K562 (cell line): ENCODE measurements around the gene C18orf63. TPM values are rescaled to one million over a fixed set of nuclear protein-coding genes. Genes with fewer than 3 reads are reported as not detected.

Source experiments
- polyA plus RNA-seq, 8 experiments: library from polyadenylated mRNA; depleted of rRNA in 4 of 8; stranded (reverse) in 5 of 8; unstranded in 3 of 8; fragments of >200 nt; fragmentation: Nextera tagmentation in 2 of 8; fragmentation: Illumina TruSeq in 1 of 8; extraction: Ambion mirVana in 2 of 8; extraction: Trizol in 1 of 8; gene quantifications; 2 replicates each; pipeline versions ENCODE4 v1.2.1 to v1.2.3, GENCODE V29; 2011 to 2014; ENCODE audit warnings: inconsistent platforms in 1 of 8, missing spikeins in 1 of 8
- total RNA-seq, 7 experiments: library from RNA; depleted of rRNA in 6 of 7; stranded (reverse); fragments of >200 nt in 6 of 7; fragmentation: Illumina TruSeq in 2 of 7; extraction: Trizol in 2 of 7; gene quantifications; 2 replicates each; pipeline versions ENCODE4 v1.2.1 to v1.2.3, GENCODE V29; 2011 to 2021; ENCODE audit warnings: low replicate concordance in 1 of 7

The C18orf63 gene
- total and polyA plus RNA-seq, 9 of the 15 experiments (the other 6 are each of a cell fraction or from before 2014, with no cell fraction given) = not detected

Other genes with a start within 250 kb of the C18orf63 start
- gene FBXO15, start 168.0 kb upstream of the C18orf63 start, total RNA-seq (2014; rRNA removed) = 0.24 TPM in 1 of 2 replicates, not detected in the other
- 0.16 and 0.36 TPM in 2 replicates for gene FBXO15, start 168.0 kb upstream of the C18orf63 start, total RNA-seq (2014; rRNA removed; fragmentation: Illumina TruSeq; extraction: Trizol)
- gene FBXO15, start 168.0 kb upstream of the C18orf63 start, total RNA-seq (2015; rRNA removed; fragmentation: Illumina TruSeq; extraction: Trizol) = 0.26 and 0.43 TPM in 2 replicates
- 0.29 and 0.58 TPM in 2 replicates for gene FBXO15, start 168.0 kb upstream of the C18orf63 start, total RNA-seq (2021)
- 0.23 and 0.25 TPM in 2 replicates for gene FBXO15, start 168.0 kb upstream of the C18orf63 start, polyA plus RNA-seq (2011; rRNA removed)
- gene FBXO15, start 168.0 kb upstream of the C18orf63 start, polyA plus RNA-seq (2014; fragmentation: Illumina TruSeq; extraction: Trizol) = 0.07 and 0.48 TPM in 2 replicates
- under 1 TPM; 0.15 to 0.35 TPM for gene FBXO15, start 168.0 kb upstream of the C18orf63 start, polyA plus RNA-seq (2014; fragmentation: Nextera tagmentation; extraction: Ambion mirVana)
- 0.08 and 0.11 TPM in 2 replicates for gene FBXO15, start 168.0 kb upstream of the C18orf63 start, polyA plus RNA-seq (2014; rRNA removed)
- gene TIMM21, start 167.3 kb upstream of the C18orf63 start, total RNA-seq (2014; rRNA removed) = 90.7 and 94.0 TPM in 2 replicates
- gene TIMM21, start 167.3 kb upstream of the C18orf63 start, total RNA-seq (2014; rRNA removed; fragmentation: Illumina TruSeq; extraction: Trizol) = 56.2 and 67.4 TPM in 2 replicates
- gene TIMM21, start 167.3 kb upstream of the C18orf63 start, total RNA-seq (2015; rRNA removed; fragmentation: Illumina TruSeq; extraction: Trizol) = 60.4 and 66.1 TPM in 2 replicates
- gene TIMM21, start 167.3 kb upstream of the C18orf63 start, total RNA-seq (2021) = 54.7 and 64.6 TPM in 2 replicates
- gene TIMM21, start 167.3 kb upstream of the C18orf63 start, polyA plus RNA-seq (2011; rRNA removed) = 56.8 and 75.7 TPM in 2 replicates
- gene TIMM21, start 167.3 kb upstream of the C18orf63 start, polyA plus RNA-seq (2014; fragmentation: Illumina TruSeq; extraction: Trizol) = 83.3 and 84.8 TPM in 2 replicates
- 100 to 1,000 TPM; 187 to 229 TPM for gene TIMM21, start 167.3 kb upstream of the C18orf63 start, polyA plus RNA-seq (2014; fragmentation: Nextera tagmentation; extraction: Ambion mirVana)
- gene TIMM21, start 167.3 kb upstream of the C18orf63 start, polyA plus RNA-seq (2014; rRNA removed) = 114 and 154 TPM in 2 replicates
- 14.0 and 14.5 TPM in 2 replicates for gene CYB5A, start 23.9 kb upstream of the C18orf63 start, total RNA-seq (2014; rRNA removed)
- gene CYB5A, start 23.9 kb upstream of the C18orf63 start, total RNA-seq (2014; rRNA removed; fragmentation: Illumina TruSeq; extraction: Trizol) = 14.0 and 15.0 TPM in 2 replicates
- gene CYB5A, start 23.9 kb upstream of the C18orf63 start, total RNA-seq (2015; rRNA removed; fragmentation: Illumina TruSeq; extraction: Trizol) = 15.8 and 16.3 TPM in 2 replicates
- 13.8 and 14.1 TPM in 2 replicates for gene CYB5A, start 23.9 kb upstream of the C18orf63 start, total RNA-seq (2021)
- gene CYB5A, start 23.9 kb upstream of the C18orf63 start, polyA plus RNA-seq (2011; rRNA removed) = 11.9 and 42.6 TPM in 2 replicates
- 17.6 and 19.2 TPM in 2 replicates for gene CYB5A, start 23.9 kb upstream of the C18orf63 start, polyA plus RNA-seq (2014; fragmentation: Illumina TruSeq; extraction: Trizol)
- 10 to 100 TPM; 12.5 to 22.6 TPM for gene CYB5A, start 23.9 kb upstream of the C18orf63 start, polyA plus RNA-seq (2014; fragmentation: Nextera tagmentation; extraction: Ambion mirVana)
- gene CYB5A, start 23.9 kb upstream of the C18orf63 start, polyA plus RNA-seq (2014; rRNA removed) = 15.6 and 19.6 TPM in 2 replicates
- 0.05 and 0.08 TPM in 2 replicates for gene DIPK1C, start 141.5 kb downstream of the C18orf63 start, total RNA-seq (2014; rRNA removed)
- gene DIPK1C, start 141.5 kb downstream of the C18orf63 start, total RNA-seq (2014; rRNA removed; fragmentation: Illumina TruSeq; extraction: Trizol) = 0.15 and 0.16 TPM in 2 replicates
- 0.04 TPM in 2 replicates for gene DIPK1C, start 141.5 kb downstream of the C18orf63 start, total RNA-seq (2015; rRNA removed; fragmentation: Illumina TruSeq; extraction: Trizol)
- gene DIPK1C, start 141.5 kb downstream of the C18orf63 start, total RNA-seq (2021) = 0.07 and 0.16 TPM in 2 replicates
- 0.15 and 1.2 TPM in 2 replicates for gene DIPK1C, start 141.5 kb downstream of the C18orf63 start, polyA plus RNA-seq (2011; rRNA removed)
- 0.10 and 0.15 TPM in 2 replicates for gene DIPK1C, start 141.5 kb downstream of the C18orf63 start, polyA plus RNA-seq (2014; fragmentation: Illumina TruSeq; extraction: Trizol)
- gene DIPK1C, start 141.5 kb downstream of the C18orf63 start, polyA plus RNA-seq (2014; fragmentation: Nextera tagmentation; extraction: Ambion mirVana) = not detected
- gene DIPK1C, start 141.5 kb downstream of the C18orf63 start, polyA plus RNA-seq (2014; rRNA removed) = 0.16 and 0.32 TPM in 2 replicates
- gene CNDP2, start 180.5 kb downstream of the C18orf63 start, total RNA-seq (2014; rRNA removed) = 62.8 and 79.1 TPM in 2 replicates
- 38.9 and 39.5 TPM in 2 replicates for gene CNDP2, start 180.5 kb downstream of the C18orf63 start, total RNA-seq (2014; rRNA removed; fragmentation: Illumina TruSeq; extraction: Trizol)
- gene CNDP2, start 180.5 kb downstream of the C18orf63 start, total RNA-seq (2015; rRNA removed; fragmentation: Illumina TruSeq; extraction: Trizol) = 43.4 and 43.7 TPM in 2 replicates
- gene CNDP2, start 180.5 kb downstream of the C18orf63 start, total RNA-seq (2021) = 96.3 and 102 TPM in 2 replicates
- gene CNDP2, start 180.5 kb downstream of the C18orf63 start, polyA plus RNA-seq (2011; rRNA removed) = 47.4 and 49.8 TPM in 2 replicates
- gene CNDP2, start 180.5 kb downstream of the C18orf63 start, polyA plus RNA-seq (2014; fragmentation: Illumina TruSeq; extraction: Trizol) = 104 and 128 TPM in 2 replicates
- gene CNDP2, start 180.5 kb downstream of the C18orf63 start, polyA plus RNA-seq (2014; fragmentation: Nextera tagmentation; extraction: Ambion mirVana) = 10 to 100 TPM; 34.1 to 53.8 TPM
- gene CNDP2, start 180.5 kb downstream of the C18orf63 start, polyA plus RNA-seq (2014; rRNA removed) = 73.6 and 83.6 TPM in 2 replicates
- gene CNDP1, start 218.7 kb downstream of the C18orf63 start, total RNA-seq (2014; rRNA removed) = not detected in 2 replicates
- gene CNDP1, start 218.7 kb downstream of the C18orf63 start, total RNA-seq (2014; rRNA removed; fragmentation: Illumina TruSeq; extraction: Trizol) = not detected in 2 replicates
- not detected in 2 replicates for gene CNDP1, start 218.7 kb downstream of the C18orf63 start, total RNA-seq (2015; rRNA removed; fragmentation: Illumina TruSeq; extraction: Trizol)
- not detected in 2 replicates for gene CNDP1, start 218.7 kb downstream of the C18orf63 start, total RNA-seq (2021)
- gene CNDP1, start 218.7 kb downstream of the C18orf63 start, polyA plus RNA-seq (2011; rRNA removed) = not detected in 2 replicates
- not detected in 2 replicates for gene CNDP1, start 218.7 kb downstream of the C18orf63 start, polyA plus RNA-seq (2014; fragmentation: Illumina TruSeq; extraction: Trizol)
- gene CNDP1, start 218.7 kb downstream of the C18orf63 start, polyA plus RNA-seq (2014; fragmentation: Nextera tagmentation; extraction: Ambion mirVana) = not detected
- gene CNDP1, start 218.7 kb downstream of the C18orf63 start, polyA plus RNA-seq (2014; rRNA removed) = not detected in 2 replicates